C1 segment of cervical spinal cord (tissue), 14 donors: ENCODE data around the gene PREPL.
"Not testable (repeated sequence)": the region's sequence is repeated elsewhere in the genome, so short reads cannot be mapped to it uniquely, and the experiment has no call there.

Experiments
- DNase-seq, 14 donors: peaks; one replicate each; lab custom pipeline; 2025; lab: John Stamatoyannopoulos, UW

Gene PREPL

GRCh38 chr2:44348400-44348799, 12.9 kb downstream of the PREPL start:
- DNase-seq: no peak

- DNase-seq: no peak
Measured at GRCh38 chr2:44347526-44347925, 13.8 kb downstream of the PREPL start.

GRCh38 chr2:44342854-44343253, 18.4 kb downstream of the PREPL start:
- DNase-seq: peak in 1 of 14 donors; percentile 8

GRCh38 chr2:44335806-44336538, 25.3 kb downstream of the PREPL start:
- DNase-seq: no peak

- no peak for DNase-seq
Measured at GRCh38 chr2:44333994-44334393, 27.3 kb downstream of the PREPL start.

- DNase-seq: no peak
Measured at GRCh38 chr2:44330801-44331200, 30.5 kb downstream of the PREPL start.

- DNase-seq: no peak
Measured at GRCh38 chr2:44329343-44329742, 32.0 kb downstream of the PREPL start.

GRCh38 chr2:44328750-44329149, 32.5 kb downstream of the PREPL start:
- no peak for DNase-seq

GRCh38 chr2:44326548-44327264, 34.6 kb downstream of the PREPL start:
- no peak for DNase-seq

GRCh38 chr2:44325897-44326296, 35.4 kb downstream of the PREPL start:
- DNase-seq: no peak

GRCh38 chr2:44324971-44325426, 36.3 kb downstream of the PREPL start:
- no peak for DNase-seq

- no peak for DNase-seq
Measured at GRCh38 chr2:44321360-44321759, 39.9 kb downstream of the PREPL start.

GRCh38 chr2:44320832-44321231, 40.5 kb downstream of the PREPL start:
- no peak for DNase-seq

- no peak for DNase-seq
Measured at GRCh38 chr2:44315945-44316344, 45.3 kb downstream of the PREPL start.

GRCh38 chr2:44314362-44314761, 46.9 kb downstream of the PREPL start:
- no peak for DNase-seq

GRCh38 chr2:44310287-44310686, 51.0 kb downstream of the PREPL start:
- no peak for DNase-seq

GRCh38 chr2:44305882-44306281, 55.4 kb downstream of the PREPL start:
- DNase-seq: no peak

GRCh38 chr2:44304258-44304657, 57.0 kb downstream of the PREPL start:
- no peak for DNase-seq

GRCh38 chr2:44303766-44304165, 57.5 kb downstream of the PREPL start:
- DNase-seq: not testable (repeated sequence)

GRCh38 chr2:44301111-44301510, 60.2 kb downstream of the PREPL start:
- DNase-seq: no peak

- no peak for DNase-seq
Measured at GRCh38 chr2:44299635-44300034, 61.7 kb downstream of the PREPL start.

- no peak for DNase-seq
Measured at GRCh38 chr2:44297431-44297830, 63.9 kb downstream of the PREPL start.

- DNase-seq: no peak
Measured at GRCh38 chr2:44296653-44297052, 64.6 kb downstream of the PREPL start.
